OCI-LY7 (cell line): Measurements from ENCODE around the gene SLC5A10. TPM values are rescaled to one million over a fixed set of nuclear protein-coding genes. Genes with fewer than 3 reads are reported as not detected.

Source experiments
- BruUV-seq: library from RNA; stranded (reverse); fragments of 400-500 nt; replicated peaks from 2 replicates; lab custom pipeline; 2021; lab: Mats Ljungman, UMichigan
- CTCF ChIA-PET: fragments of 300-600 bp; sonication (Branson Sonifier 250); formaldehyde crosslinking; loops from one replicate; lab custom pipeline; 2022; ENCODE audit warnings: antibody characterized with exemption; ENCODE audit not compliant: unreplicated experiment; lab: Charles Lee
- POLR2A ChIA-PET: fragments of 300-600 bp; sonication (Branson Sonifier 250); formaldehyde crosslinking; loops from one replicate; lab custom pipeline; 2022; ENCODE audit warnings: antibody characterized with exemption; lab: Charles Lee
- DNase-seq: peaks from one replicate; pipeline ENCODE4 v3.0.0-alpha.2; 2015; ENCODE audit warnings: low spot score
- H2AFZ ChIP-seq: fragments of 200-600 bp; sonication (generic), shearing (Covaris generic); 2 replicates; pipeline ENCODE4 v1.6.1; 2014; ENCODE audit warnings: mild to moderate bottlenecking, antibody characterized with exemption, low read length, moderate library complexity
- H3K27ac ChIP-seq: fragments of 200-600 bp; sonication (generic); 2 replicates; pipeline ENCODE4 v1.5.1; 2014; ENCODE audit warnings: mixed run types, low read depth, mild to moderate bottlenecking, moderate library complexity, low read length, inconsistent platforms; ENCODE audit not compliant: poor library complexity, severe bottlenecking
- H3K36me3 ChIP-seq: fragments of 200-600 bp; sonication (generic); 2 replicates; pipeline ENCODE4 v1.6.1; 2014; ENCODE audit warnings: mild to moderate bottlenecking, antibody characterized with exemption, low read length, moderate library complexity, mixed read lengths; ENCODE audit not compliant: insufficient read depth
- H3K4me1 ChIP-seq: fragments of 200-600 bp; sonication (generic); 2 replicates; pipeline ENCODE4 v1.5.1; 2014; ENCODE audit warnings: mild to moderate bottlenecking, low read length; ENCODE audit not compliant: insufficient read depth, poor library complexity, severe bottlenecking
- H3K4me2 ChIP-seq: fragments of 200-600 bp; sonication (generic); 2 replicates; pipeline ENCODE4 v1.6.1; 2014; ENCODE audit warnings: mild to moderate bottlenecking, low read length
- H3K4me3 ChIP-seq: fragments of 200-600 bp; sonication (generic); 2 replicates; pipeline ENCODE4 v1.5.1; 2014; ENCODE audit warnings: mild to moderate bottlenecking, low read depth, low read length; ENCODE audit not compliant: poor library complexity, severe bottlenecking
- H3K79me2 ChIP-seq: fragments of 200-600 bp; sonication (generic); 2 replicates; pipeline ENCODE4 v1.6.1; 2016; ENCODE audit warnings: low read depth, mild to moderate bottlenecking, low read length, moderate library complexity, mixed read lengths; ENCODE audit not compliant: insufficient read depth
- H3K9me2 ChIP-seq: fragments of 200-600 bp; sonication (generic); 2 replicates; pipeline ENCODE4 v1.6.1; 2016; ENCODE audit warnings: mild to moderate bottlenecking, low read length, mixed read lengths; ENCODE audit not compliant: insufficient read depth
- H3K9me3 ChIP-seq: fragments of 200-600 bp; sonication (generic); 2 replicates; pipeline ENCODE4 v1.6.1; 2014; ENCODE audit warnings: mild to moderate bottlenecking, mixed run types, low read length, mixed read lengths
- H4K20me1 ChIP-seq: fragments of 200-600 bp; sonication (generic); 2 replicates; pipeline ENCODE4 v1.6.1; 2014; ENCODE audit warnings: mild to moderate bottlenecking, antibody characterized with exemption, low read length, moderate library complexity, mixed read lengths; ENCODE audit not compliant: insufficient read depth
- CTCF ChIP-seq: fragments of 200-600 bp; sonication (generic); conservative IDR thresholded peaks from 2 replicates; pipeline ENCODE4 v1.5.1; 2014; ENCODE audit warnings: mild to moderate bottlenecking, antibody characterized with exemption, low read length, moderate library complexity, mixed read lengths
- EZH2phosphoT487 ChIP-seq: fragments of 200-600 bp; sonication (generic); IDR thresholded peaks from 2 replicates; pipeline ENCODE4 v1.6.1; 2018; ENCODE audit warnings: low read depth, borderline replicate concordance, mild to moderate bottlenecking, mixed run types, antibody characterized with exemption, low read length, moderate library complexity, mixed read lengths
- intact Hi-C: fragments of 100-400 bp; cut with micrococcal nuclease; formaldehyde crosslinking; loops from one replicate; pipeline ENCODE4 v1.10.0; 2022; ENCODE audit not compliant: unreplicated experiment
- total RNA-seq, 2 experiments: library from RNA; depleted of rRNA in 1 of 2; stranded (reverse); fragments of >200 nt in 1 of 2; shearing (Covaris generic) in 1 of 2; gene quantifications; 2 replicates each; pipeline ENCODE4 v1.2.3, GENCODE V29; 2014 to 2022

Gene SLC5A10
- total RNA-seq, 2 experiments from 2014 or later = not detected

DNA sequence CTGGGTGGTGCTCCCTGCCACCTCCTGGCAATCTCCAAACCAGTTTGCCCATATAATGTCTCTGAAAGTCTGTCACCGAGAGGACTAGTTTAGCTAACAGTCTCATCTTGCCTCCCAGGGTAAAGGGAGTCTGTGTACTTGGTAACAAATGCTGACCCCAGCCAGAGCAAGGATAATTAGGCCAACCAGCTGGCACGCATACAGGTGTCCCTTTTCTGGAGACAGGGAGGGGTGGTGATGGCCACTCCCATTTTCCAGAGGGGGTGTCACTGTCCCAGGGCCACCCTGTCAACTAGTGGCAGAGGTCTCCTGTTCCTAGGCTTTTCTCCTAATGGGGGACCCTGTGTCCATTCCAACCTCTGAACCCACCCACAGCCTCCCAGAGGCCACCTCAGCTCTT lies 44.5 kb downstream of the SLC5A10 start:
- no TSS peak for BruUV-seq
- intact Hi-C loops = no loop called here
- H2AFZ ChIP-seq = no peak overlapping the region

DNA sequence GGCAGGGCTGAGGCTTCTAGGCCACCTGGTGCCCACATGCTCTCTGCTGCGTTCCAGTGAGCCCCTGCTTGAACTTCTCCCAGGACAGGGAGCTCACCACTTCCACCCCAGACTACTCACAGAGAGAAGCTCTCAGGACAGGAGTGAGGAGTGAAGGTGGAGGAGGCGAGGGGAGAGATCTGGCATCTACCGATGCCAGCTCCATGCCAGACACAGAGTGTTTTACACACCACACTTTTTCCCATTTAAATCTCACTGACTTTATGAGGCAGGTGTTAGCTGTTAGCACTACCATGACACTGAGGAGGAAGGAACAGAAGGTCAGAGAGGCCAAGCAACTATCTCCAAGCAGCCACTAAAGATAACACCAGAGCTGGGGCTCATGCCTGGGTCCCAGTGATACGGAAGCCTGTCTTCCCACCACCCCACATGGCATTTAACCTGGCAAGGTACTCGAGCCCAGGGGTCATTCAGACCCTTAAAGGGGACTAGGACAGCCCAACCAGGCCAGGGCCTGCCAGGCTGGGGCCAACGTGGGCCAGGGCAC lies 45.8 kb downstream of the SLC5A10 start:
- H3K9me2 ChIP-seq = no peaks in the 10 kb centered on the region
- no peaks in the 10 kb centered on the region for H4K20me1 ChIP-seq
- no peak overlapping the region for H2AFZ ChIP-seq
- TF ChIP-seq CTCF = no peak
- no peak for TF ChIP-seq EZH2phosphoT487
- H3K4me3 ChIP-seq = no peak overlapping the region
- no peaks in the 10 kb centered on the region for H3K79me2 ChIP-seq
- H3K4me1 ChIP-seq = peaks cover 21% of the 10 kb centered on the region
- intact Hi-C loops = no loop called here
- no peak for DNase-seq
- H3K4me2 ChIP-seq = no peak overlapping the region
- POLR2A ChIA-PET = interaction anchor here (1.2 kb wide), 1 partner anchor 12 kb away, joined by 4 read pairs; no protein-coding TSS in a partner anchor
- CTCF ChIA-PET = no interaction called here
- peaks cover 4% of the 10 kb centered on the region; the same call in 1 of the 2 replicates for H3K9me3 ChIP-seq
- BruUV-seq = no TSS peak
- H3K36me3 ChIP-seq = peaks cover 4% of the 10 kb centered on the region; the same call in 1 of the 2 replicates
- no peak overlapping the region for H3K27ac ChIP-seq

More for the DNA sequence above, 44.5 kb downstream of the SLC5A10 start:
- ChIA-PET CTCF (no interaction called here), POLR2A (no interaction called here)
- Histone ChIP-seq H3K4me2 (no peak overlapping the region), H3K4me1 (peaks cover 14% of the 10 kb centered on the region), H3K27ac (no peak overlapping the region), H3K36me3 (peaks cover 4% of the 10 kb centered on the region; the same call in 1 of the 2 replicates), H3K9me2 (no peaks in the 10 kb centered on the region), H4K20me1 (no peaks in the 10 kb centered on the region), H3K79me2 (no peaks in the 10 kb centered on the region), H3K9me3 (peaks cover 4% of the 10 kb centered on the region; the same call in 1 of the 2 replicates), H3K4me3 (no peak overlapping the region)
- DNase-seq = no peak
- no peak for TF ChIP-seq CTCF
- TF ChIP-seq EZH2phosphoT487 = no peak

DNA sequence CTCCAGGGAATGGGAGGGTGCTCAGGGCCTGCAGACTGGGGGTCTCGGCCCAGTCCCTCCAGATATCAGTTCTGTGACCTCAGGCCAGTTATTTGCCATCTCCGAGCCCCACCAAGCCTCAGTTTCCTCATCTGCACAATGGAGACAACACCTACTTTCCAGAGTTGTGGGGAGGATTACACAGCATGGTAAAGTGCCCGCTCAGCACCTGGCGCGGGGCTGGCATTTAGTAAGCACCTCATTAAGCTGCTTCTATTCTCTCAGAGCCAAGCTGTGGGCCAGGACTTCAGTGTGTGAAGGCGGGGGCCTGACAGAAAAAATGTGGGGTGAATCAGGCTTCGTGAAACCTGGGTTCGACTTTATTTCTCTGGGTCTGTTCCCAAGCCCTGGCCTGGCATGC lies 47.4 kb downstream of the SLC5A10 start:
- CTCF ChIA-PET = interaction anchor here (0.6 kb wide), 1 partner anchor 14 kb away, joined by 3 read pairs; no protein-coding TSS in a partner anchor
- peaks cover 25% of the 10 kb centered on the region for H3K4me1 ChIP-seq
- no peaks in the 10 kb centered on the region for H3K79me2 ChIP-seq

More for the DNA sequence above, 47.4 kb downstream of the SLC5A10 start:
- no TSS peak for BruUV-seq
- DNase-seq = no peak
- POLR2A ChIA-PET = interaction anchor here (0.7 kb wide), 1 partner anchor 19 kb away, joined by 4 read pairs; no protein-coding TSS in a partner anchor
- Histone ChIP-seq H3K4me2 (no peak overlapping the region), H3K4me3 (no peak overlapping the region), H3K9me3 (peaks cover 4% of the 10 kb centered on the region; the same call in 1 of the 2 replicates), H3K9me2 (no peaks in the 10 kb centered on the region), H3K36me3 (peaks cover 4% of the 10 kb centered on the region; the same call in 1 of the 2 replicates), H3K27ac (no peak overlapping the region), H2AFZ (no peak overlapping the region), H4K20me1 (no peaks in the 10 kb centered on the region)
- TF ChIP-seq CTCF (no peak), EZH2phosphoT487 (no peak)
- intact Hi-C loops = no loop called here
